Esophagus squamous epithelium (tissue), 4 donors: ENCODE data around the gene GLA.

ENCODE experiments used
- CTCF ChIP-seq, 6 experiments: fragments of 450-650 bp in 4 of 6; fragments of 200-600 bp in 2 of 6; sonication (generic) in 2 of 6; IDR thresholded peaks; one replicate each; pipeline ENCODE4 v1.5.1; 2016 to 2019; ENCODE audit warnings: antibody characterized with exemption in 6 of 6, mild to moderate bottlenecking in 4 of 6, moderate library complexity in 4 of 6
- POLR2A ChIP-seq, 4 donors: fragments of 450-650 bp; IDR thresholded peaks; one replicate each; pipeline ENCODE4 v1.6.1; 2017; ENCODE audit warnings: antibody characterized with exemption in 4 of 4, mild to moderate bottlenecking in 4 of 4, moderate library complexity in 3 of 4

- TF ChIP-seq CTCF (IDR thresholded peaks at IDR 0.05) (no peak), POLR2A (IDR thresholded peaks at IDR 0.05) (no peak)
These were observed 42.4 kb upstream of the GLA start for GRCh38 chrX:101450085-101450484.
